IPS-18a (cell line): ENCODE measurements around the gene NUDT12.
A peak's percentile ranks its signal among the peaks of the same experiment; 100 is the strongest.

Source experiments
- H3K27ac ChIP-seq: one replicate; pipeline ENCODE4 v1.5.1; 2013; ENCODE audit warnings: low read length
- H3K27me3 ChIP-seq: one replicate; pipeline ENCODE4 v1.6.1; 2013; ENCODE audit warnings: mild to moderate bottlenecking, low read length; ENCODE audit not compliant: control insufficient read depth, insufficient read depth
- H3K36me3 ChIP-seq: one replicate; pipeline ENCODE4 v1.6.1; 2013; ENCODE audit warnings: low read depth, low read length; ENCODE audit not compliant: control insufficient read depth
- H3K4me1 ChIP-seq: one replicate; pipeline ENCODE4 v1.6.1; 2013; ENCODE audit warnings: low read depth, low read length; ENCODE audit not compliant: control insufficient read depth
- H3K4me3 ChIP-seq: one replicate; pipeline ENCODE4 v1.5.1; 2013; ENCODE audit warnings: low read length
- H3K9ac ChIP-seq: one replicate; pipeline ENCODE4 v1.6.1; 2013; ENCODE audit warnings: mild to moderate bottlenecking, low read length, moderate library complexity
- H3K9me3 ChIP-seq: one replicate; pipeline ENCODE4 v1.6.1; 2013; ENCODE audit warnings: low read depth, low read length; ENCODE audit not compliant: control insufficient read depth

Gene NUDT12

GRCh38 chr5:103562453-103563157 is at the start of gene NUDT12:
TSS of gene NUDT12 (minus strand) at chr5:103562789. CDS start at chr5:103560248, 2,541 bp downstream.
- peaks cover 15% of the 10 kb centered on the region for H3K4me1 ChIP-seq
- no peaks in the 10 kb centered on the region for H3K27me3 ChIP-seq
- peak within 1 kb of the TSS; percentile 92 for H3K4me3 ChIP-seq
- peak within 1 kb of the TSS; percentile 67 for H3K9ac ChIP-seq
- H3K36me3 ChIP-seq = peaks cover 9% of the 10 kb centered on the region
- H3K9me3 ChIP-seq = no peaks in the 10 kb centered on the region
- peak within 1 kb of the TSS; percentile 5 for H3K27ac ChIP-seq

DNA sequence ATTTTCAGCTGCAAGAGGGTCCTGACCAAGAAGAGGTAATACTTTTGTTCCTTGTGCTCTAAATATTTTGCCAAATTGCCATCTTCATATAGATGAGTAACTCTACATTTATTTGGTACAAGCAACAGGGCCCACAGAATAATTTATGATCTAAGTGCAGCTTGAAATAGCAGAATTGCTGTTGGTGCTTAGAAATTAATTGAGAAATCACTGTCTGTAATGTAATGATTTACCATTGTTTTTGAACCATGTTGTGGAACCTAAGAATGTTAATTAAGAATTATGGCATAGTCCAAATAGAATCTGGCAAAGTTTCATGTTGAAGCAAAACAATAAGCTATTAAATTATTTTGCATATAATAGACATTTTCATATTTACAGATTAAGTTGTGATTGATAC is 44.8 kb upstream of the NUDT12 start:
- Histone ChIP-seq H3K36me3 (no peaks in the 10 kb centered on the region), H3K9ac (no peak overlapping the region), H3K27me3 (no peaks in the 10 kb centered on the region), H3K4me3 (no peak overlapping the region), H3K27ac (no peak overlapping the region), H3K9me3 (no peaks in the 10 kb centered on the region), H3K4me1 (peaks cover 3% of the 10 kb centered on the region)

DNA sequence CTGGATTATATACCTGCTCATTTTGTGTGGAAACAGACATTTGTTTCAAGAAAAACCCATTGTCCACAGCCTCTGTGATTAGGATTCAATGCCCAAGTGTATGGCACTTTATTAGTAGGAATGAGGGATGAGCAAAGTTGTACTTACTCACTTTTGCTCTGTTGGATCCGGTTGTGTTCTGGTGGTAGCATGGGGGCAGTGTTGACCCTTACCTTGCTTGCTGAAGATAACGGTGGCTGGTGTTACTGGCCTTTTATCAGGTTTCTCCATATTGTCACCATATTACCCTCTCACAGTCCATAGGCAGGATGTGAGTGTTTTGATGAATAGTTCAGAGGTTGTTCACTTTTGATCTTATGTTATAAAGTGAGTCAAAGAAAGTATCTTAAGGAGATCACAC is 42.7 kb upstream of the NUDT12 start:
- Histone ChIP-seq H3K9me3 (no peaks in the 10 kb centered on the region), H3K9ac (no peak overlapping the region), H3K4me1 (no peaks in the 10 kb centered on the region), H3K27ac (no peak overlapping the region), H3K4me3 (no peak overlapping the region), H3K36me3 (no peaks in the 10 kb centered on the region), H3K27me3 (no peaks in the 10 kb centered on the region)

GRCh38 chr5:103602438-103602837 is 39.8 kb upstream of the NUDT12 start:
- H3K9ac ChIP-seq = no peak overlapping the region
- H3K27ac ChIP-seq = no peak overlapping the region
- no peaks in the 10 kb centered on the region for H3K27me3 ChIP-seq
- no peaks in the 10 kb centered on the region for H3K9me3 ChIP-seq
- H3K4me3 ChIP-seq = no peak overlapping the region
- H3K4me1 ChIP-seq = no peaks in the 10 kb centered on the region
- no peaks in the 10 kb centered on the region for H3K36me3 ChIP-seq

- Histone ChIP-seq H3K9ac (no peak overlapping the region), H3K4me3 (no peak overlapping the region), H3K27ac (no peak overlapping the region), H3K9me3 (no peaks in the 10 kb centered on the region), H3K36me3 (no peaks in the 10 kb centered on the region), H3K27me3 (no peaks in the 10 kb centered on the region), H3K4me1 (no peaks in the 10 kb centered on the region)
Measured at GRCh38 chr5:103601314-103601713, 38.7 kb upstream of the NUDT12 start.

GRCh38 chr5:103600086-103600485 is 37.5 kb upstream of the NUDT12 start:
- no peaks in the 10 kb centered on the region for H3K9me3 ChIP-seq
- H3K36me3 ChIP-seq = no peaks in the 10 kb centered on the region
- no peak overlapping the region for H3K4me3 ChIP-seq
- no peak overlapping the region for H3K27ac ChIP-seq
- no peak overlapping the region for H3K9ac ChIP-seq
- no peaks in the 10 kb centered on the region for H3K4me1 ChIP-seq
- no peaks in the 10 kb centered on the region for H3K27me3 ChIP-seq

- Histone ChIP-seq H3K27ac (no peak overlapping the region), H3K9ac (no peak overlapping the region), H3K4me1 (no peaks in the 10 kb centered on the region), H3K36me3 (no peaks in the 10 kb centered on the region), H3K27me3 (no peaks in the 10 kb centered on the region), H3K9me3 (no peaks in the 10 kb centered on the region), H3K4me3 (no peak overlapping the region)
Measured at GRCh38 chr5:103598997-103599566, 36.5 kb upstream of the NUDT12 start.

- no peaks in the 10 kb centered on the region for H3K9me3 ChIP-seq
- no peaks in the 10 kb centered on the region for H3K4me1 ChIP-seq
- H3K27ac ChIP-seq = no peak overlapping the region
- no peak overlapping the region for H3K4me3 ChIP-seq
- no peaks in the 10 kb centered on the region for H3K27me3 ChIP-seq
- no peaks in the 10 kb centered on the region for H3K36me3 ChIP-seq
- no peak overlapping the region for H3K9ac ChIP-seq
Measured at GRCh38 chr5:103590221-103590620, 27.6 kb upstream of the NUDT12 start.

DNA sequence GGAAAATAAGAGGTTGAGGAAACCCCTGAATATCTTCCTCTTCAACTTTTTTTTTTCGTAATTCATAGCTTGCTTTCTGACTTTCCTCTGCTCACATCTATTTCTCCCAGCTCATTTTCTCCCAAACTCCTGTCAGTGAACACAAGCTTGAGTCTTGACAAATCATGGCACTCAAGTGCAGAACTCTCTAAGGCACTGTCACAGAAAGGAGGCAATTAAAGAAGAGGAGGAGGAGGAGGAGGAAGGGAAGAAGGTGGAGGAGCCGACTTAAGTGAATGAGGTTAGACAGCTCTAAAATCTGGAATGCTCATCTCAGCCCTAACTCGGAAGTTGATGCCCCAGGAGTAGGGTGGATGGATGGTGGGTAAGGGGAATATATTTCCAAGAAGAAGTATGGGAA is 27.2 kb upstream of the NUDT12 start:
- Histone ChIP-seq H3K36me3 (no peaks in the 10 kb centered on the region), H3K9ac (no peak overlapping the region), H3K4me1 (no peaks in the 10 kb centered on the region), H3K9me3 (no peaks in the 10 kb centered on the region), H3K27ac (no peak overlapping the region), H3K4me3 (no peak overlapping the region), H3K27me3 (no peaks in the 10 kb centered on the region)

DNA sequence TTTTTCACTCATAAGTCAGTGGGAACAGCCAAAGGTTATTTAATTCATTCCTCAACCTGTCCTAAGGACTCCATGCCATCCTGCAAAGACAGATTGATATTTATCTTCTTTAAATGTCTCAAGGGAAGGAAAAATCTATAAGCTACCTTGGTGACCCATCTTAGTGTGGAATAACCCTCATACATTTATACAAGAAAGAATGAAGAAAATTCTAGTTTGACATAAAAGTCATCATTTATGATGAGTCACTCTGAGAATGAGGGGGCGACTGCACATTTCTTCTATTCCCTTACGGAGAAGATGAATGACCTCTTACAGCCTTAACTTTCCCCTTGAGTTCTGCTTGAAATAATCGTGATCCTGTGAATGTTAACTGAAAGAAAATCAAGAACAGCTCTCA is 26.8 kb upstream of the NUDT12 start:
- H3K27ac ChIP-seq = no peak overlapping the region

GRCh38 chr5:103587185-103587748 is 24.7 kb upstream of the NUDT12 start:
- no peak overlapping the region for H3K27ac ChIP-seq
- H3K36me3 ChIP-seq = no peaks in the 10 kb centered on the region
- H3K9ac ChIP-seq = no peak overlapping the region
- no peaks in the 10 kb centered on the region for H3K27me3 ChIP-seq
- no peaks in the 10 kb centered on the region for H3K4me1 ChIP-seq
- H3K9me3 ChIP-seq = no peaks in the 10 kb centered on the region
- no peak overlapping the region for H3K4me3 ChIP-seq

More for the DNA sequence above, 26.8 kb upstream of the NUDT12 start:
- H3K36me3 ChIP-seq = no peaks in the 10 kb centered on the region
- H3K4me3 ChIP-seq = no peak overlapping the region
- H3K4me1 ChIP-seq = no peaks in the 10 kb centered on the region
- no peak overlapping the region for H3K9ac ChIP-seq
- H3K27me3 ChIP-seq = no peaks in the 10 kb centered on the region
- H3K9me3 ChIP-seq = no peaks in the 10 kb centered on the region

DNA sequence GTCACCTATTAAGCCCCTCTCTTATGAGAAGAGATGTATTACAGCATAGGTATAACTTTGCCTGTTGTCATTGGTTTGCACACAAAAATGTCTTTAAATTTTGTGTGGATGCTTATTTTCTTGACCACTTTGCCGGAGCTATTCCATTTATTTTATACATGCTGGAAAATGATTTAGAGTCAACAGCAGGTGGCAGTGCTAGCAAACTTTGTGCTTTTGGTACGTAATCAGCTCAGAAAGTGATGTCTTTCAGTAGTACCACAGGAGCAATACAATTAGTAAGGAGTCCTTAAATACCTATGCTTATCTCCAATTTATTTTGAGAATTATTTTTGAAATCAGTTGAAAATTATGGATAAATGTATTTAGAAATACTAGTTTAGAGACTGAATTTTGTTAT is 19.8 kb upstream of the NUDT12 start:
- Histone ChIP-seq H3K9ac (no peak overlapping the region), H3K9me3 (no peaks in the 10 kb centered on the region), H3K27ac (no peak overlapping the region), H3K36me3 (no peaks in the 10 kb centered on the region), H3K27me3 (no peaks in the 10 kb centered on the region), H3K4me3 (no peak overlapping the region), H3K4me1 (no peaks in the 10 kb centered on the region)
